Measurements from ENCODE around the gene TMEM9. TPM values are rescaled to one million over a fixed set of nuclear protein-coding genes. Genes with fewer than 3 reads are reported as not detected.

TMEM9 gene
- 81.1 to 84.2 TPM (median 83.4 TPM) in 5 replicates for total RNA-seq (2022; extraction: Qiagen RNA extraction)

DNA sequence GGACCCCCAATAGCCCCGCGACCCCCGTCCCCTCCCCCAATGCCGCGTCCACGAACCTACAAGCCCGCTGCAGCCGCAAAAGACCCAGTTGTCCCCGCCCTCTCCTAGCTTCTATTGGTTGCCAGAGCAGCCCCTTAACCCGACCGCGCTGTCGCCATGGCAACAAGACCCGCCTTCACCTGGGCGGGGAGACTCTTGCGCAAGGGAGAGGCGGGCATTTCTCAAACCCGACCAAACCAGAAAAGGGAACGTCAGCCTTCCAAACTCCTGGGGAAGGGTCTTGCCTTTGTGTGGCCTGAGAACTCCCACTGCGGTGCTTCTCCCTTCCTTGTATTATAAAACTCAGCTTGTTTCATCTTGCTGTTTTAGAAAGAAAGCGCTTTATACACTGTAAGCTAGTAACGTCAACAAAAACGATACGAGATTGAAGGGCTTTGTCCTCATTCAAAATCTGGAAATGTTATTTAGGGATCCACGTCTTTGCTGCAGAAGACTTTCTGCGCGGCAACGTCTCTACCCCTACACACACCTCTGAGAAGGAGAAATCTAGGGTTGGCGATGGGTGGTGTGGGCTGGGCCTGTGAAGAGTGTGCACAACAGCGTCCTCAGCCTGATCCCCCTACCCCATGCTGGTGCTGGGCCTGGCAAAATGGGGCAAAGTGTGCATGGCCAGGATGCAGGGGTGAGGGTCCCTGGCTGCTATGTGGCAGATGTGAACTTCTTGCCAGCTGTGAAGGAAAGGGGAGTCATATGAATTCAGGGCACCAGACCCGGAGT lies at the start of gene TMEM9:
TSS of gene TMEM9 (minus strand) at position 86 of the 777 bp plus-strand sequence. CDS start 551 bp downstream, outside the sequence.

DNA sequence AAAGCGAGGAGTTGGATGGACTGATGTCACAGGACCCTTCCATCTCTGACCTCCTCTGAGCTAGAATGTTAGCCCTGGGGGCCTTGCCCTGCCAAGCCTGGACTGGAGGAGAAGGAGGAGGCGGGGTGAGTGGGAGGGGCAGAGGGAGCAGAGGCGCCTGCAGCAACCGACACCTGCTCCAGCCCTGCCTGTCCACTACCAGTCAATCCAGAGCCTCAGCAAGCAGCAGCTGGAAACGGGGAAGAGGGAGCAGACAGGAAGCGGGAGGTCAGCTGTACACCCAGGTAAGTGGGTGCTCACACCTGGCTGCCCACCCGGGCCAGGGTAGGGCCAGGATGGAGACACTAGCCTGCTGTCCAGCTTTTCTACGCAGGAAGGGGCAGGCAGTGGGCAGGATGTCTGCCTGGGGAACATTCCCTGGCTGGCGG lies 36.4 kb upstream of the TMEM9 start, which contains the start of gene IGFN1:
TSS of gene IGFN1 (plus strand) at position 201 of the 428 bp plus-strand sequence. CDS start 2,470 bp downstream, outside the sequence.

DNA sequence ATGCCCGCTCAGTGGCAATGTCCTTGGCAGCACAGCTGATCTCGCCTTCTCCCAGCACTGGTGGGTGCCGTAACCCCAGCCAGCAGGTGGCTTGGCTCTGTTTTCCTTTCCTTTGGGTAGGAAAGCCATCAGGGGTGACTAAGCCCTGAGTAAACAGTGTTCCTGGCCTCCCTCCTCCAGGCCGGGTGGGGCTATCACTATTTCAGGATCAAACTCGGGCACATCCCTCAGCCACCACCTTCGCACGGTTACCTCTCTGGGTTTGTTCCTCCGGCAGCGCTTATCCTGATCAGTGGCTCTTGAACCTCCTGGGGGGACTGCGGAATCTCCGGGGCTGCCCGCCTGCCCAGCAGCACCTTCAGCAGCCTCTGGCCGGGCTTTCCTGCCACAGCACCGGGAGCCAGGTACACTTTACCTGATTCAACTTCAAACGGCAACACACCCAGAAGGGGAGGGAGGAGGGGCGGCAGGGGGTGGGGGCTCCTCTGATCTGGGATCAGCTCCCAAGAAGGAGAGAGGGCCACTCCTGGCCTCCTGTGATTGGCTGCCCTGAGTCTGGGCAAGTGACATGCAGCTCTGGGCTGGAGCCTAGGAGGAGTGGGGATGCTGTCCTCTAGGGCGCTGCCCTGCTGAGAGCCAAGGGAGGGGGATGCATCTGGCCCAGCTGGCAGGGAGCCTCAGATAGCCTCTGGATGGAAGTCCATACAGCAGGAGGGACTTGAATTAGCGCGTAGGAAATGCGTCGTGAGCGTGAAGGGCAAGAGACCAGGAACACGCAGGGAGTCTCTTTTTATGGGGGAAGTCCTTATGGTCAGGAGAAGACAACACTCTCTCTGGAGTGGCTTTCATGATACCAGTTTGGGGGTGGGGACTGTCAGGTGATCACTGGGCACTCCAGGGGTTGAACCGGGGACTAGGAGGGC lies 27.2 kb downstream of the TMEM9 start, which contains the start of gene ASCL5:
TSS of gene ASCL5 (minus strand) at position 353 of the 923 bp plus-strand sequence. CDS start 11,812 bp downstream, outside the sequence.

DNA sequence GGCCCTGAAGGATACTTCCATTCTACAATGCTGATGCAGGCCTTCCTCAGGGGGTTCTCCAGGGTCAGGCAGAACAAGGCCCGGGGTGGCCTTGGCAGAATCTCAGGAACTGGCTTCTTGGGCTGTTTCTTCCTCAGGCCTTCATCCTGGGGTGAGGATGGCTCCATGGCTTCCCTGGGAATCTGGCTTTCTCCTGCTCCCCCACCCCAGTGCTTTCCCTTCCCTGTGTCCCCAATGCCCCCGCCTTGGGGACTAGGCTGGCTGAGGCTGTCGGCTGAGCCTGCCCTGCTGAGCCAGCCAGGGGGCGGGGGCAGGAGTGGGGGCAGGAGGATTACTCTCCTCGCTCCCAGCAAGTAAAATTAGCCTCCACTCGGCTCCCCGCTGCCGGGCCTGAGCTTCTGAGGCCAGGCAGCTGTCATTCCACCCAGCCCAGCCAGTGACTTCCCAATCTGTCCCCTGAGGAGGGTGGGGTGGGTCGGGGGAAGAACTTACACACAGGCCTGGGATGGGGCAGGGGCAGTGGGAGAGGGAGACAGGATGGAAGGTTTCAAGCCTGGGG lies 42.0 kb downstream of the TMEM9 start, which contains the start of gene CACNA1S:
TSS of gene CACNA1S (minus strand) at position 254 of the 559 bp plus-strand sequence. CDS start at position 167, 87 bp downstream.

Other genes with a start within 250 kb of the TMEM9 start
- gene KIF21B, start 130.8 kb downstream of the TMEM9 start, total RNA-seq (2022; extraction: Qiagen RNA extraction): 1.2 to 1.9 TPM (median 1.8 TPM) in 5 replicates
- gene CACNA1S, start 42.0 kb downstream of the TMEM9 start, total RNA-seq (2022; extraction: Qiagen RNA extraction): 0.01 TPM in 2 of 5 replicates, not detected in the others
- gene ASCL5, start 27.3 kb downstream of the TMEM9 start, total RNA-seq (2022; extraction: Qiagen RNA extraction): 0.08 to 0.16 TPM (median 0.09 TPM) in 5 replicates
- 0.31 to 0.71 TPM (median 0.56 TPM) in 5 replicates for gene IGFN1, start 36.4 kb upstream of the TMEM9 start, total RNA-seq (2022; extraction: Qiagen RNA extraction)
- gene PKP1, start 129.0 kb upstream of the TMEM9 start, total RNA-seq (2022; extraction: Qiagen RNA extraction): 0.02 to 0.07 TPM (median 0.05 TPM) in 5 replicates
- gene TNNT2, start 223.2 kb upstream of the TMEM9 start, total RNA-seq (2022; extraction: Qiagen RNA extraction): 0.14 to 0.40 TPM (median 0.20 TPM) in 5 replicates
- gene LAD1, start 244.8 kb upstream of the TMEM9 start, total RNA-seq (2022; extraction: Qiagen RNA extraction): 0.63 to 1.3 TPM (median 1.0 TPM) in 5 replicates